ENCODE results near the gene REG3G.

Gene REG3G

GRCh38 chr2:78992807-78993517, 32.5 kb upstream of the REG3G start:
- DNase-seq: peak; percentile 47
- H3K27ac Mint-ChIP-seq: no peak overlapping the region
- H3K9me3 Mint-ChIP-seq: no peaks in the 10 kb centered on the region
- H3K4me3 Mint-ChIP-seq: peak overlapping the region; percentile 82
- TF ChIP-seq, protein P1, sequence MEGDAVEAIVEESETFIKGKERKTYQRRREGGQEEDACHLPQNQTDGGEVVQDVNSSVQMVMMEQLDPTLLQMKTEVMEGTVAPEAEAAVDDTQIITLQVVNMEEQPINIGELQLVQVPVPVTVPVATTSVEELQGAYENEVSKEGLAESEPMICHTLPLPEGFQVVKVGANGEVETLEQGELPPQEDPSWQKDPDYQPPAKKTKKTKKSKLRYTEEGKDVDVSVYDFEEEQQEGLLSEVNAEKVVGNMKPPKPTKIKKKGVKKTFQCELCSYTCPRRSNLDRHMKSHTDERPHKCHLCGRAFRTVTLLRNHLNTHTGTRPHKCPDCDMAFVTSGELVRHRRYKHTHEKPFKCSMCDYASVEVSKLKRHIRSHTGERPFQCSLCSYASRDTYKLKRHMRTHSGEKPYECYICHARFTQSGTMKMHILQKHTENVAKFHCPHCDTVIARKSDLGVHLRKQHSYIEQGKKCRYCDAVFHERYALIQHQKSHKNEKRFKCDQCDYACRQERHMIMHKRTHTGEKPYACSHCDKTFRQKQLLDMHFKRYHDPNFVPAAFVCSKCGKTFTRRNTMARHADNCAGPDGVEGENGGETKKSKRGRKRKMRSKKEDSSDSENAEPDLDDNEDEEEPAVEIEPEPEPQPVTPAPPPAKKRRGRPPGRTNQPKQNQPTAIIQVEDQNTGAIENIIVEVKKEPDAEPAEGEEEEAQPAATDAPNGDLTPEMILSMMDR (IDR thresholded peaks at IDR 0.05): no peak
- no peaks in the 10 kb centered on the region for H3K36me3 Mint-ChIP-seq (ENCODE audit: low read depth)
- peaks cover 19% of the 10 kb centered on the region for H3K4me1 Mint-ChIP-seq
- H3K27me3 Mint-ChIP-seq (ENCODE audit: low read depth, poor library complexity): peaks cover 62% of the 10 kb centered on the region

DNA sequence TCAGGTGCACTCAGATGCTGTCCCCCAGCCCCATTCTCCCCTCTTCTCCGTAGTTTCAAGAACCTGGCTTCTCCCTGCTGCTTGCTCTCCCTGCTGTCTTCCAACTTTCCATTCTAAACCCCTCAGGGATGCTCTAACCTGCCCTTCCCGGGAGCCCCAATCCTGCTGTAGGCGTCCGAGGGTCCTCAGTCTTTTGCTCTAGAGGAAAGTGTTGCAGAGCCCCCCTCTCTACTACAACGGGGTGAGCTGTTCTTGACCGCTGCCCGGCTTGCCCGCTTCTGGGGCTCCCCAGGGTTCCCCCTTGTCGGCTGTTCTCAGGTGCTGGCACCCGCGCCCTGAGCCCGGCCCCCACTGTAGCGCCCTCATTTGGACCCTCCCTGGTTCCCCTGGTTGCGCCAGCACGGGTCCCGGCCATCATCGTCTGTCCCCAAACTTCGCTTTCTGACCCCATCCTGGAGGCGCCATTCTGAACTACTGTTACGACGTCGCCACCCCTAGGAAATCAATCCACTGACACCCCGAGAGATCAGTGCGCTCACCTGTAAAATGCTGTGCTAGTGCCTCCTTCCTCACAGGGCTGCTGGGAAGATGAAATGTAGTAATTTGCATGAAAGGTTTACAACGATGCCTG, 31.9 kb upstream of the REG3G start:
- Mint-ChIP-seq H3K4me1 (peaks cover 19% of the 10 kb centered on the region), H3K36me3 (ENCODE audit: low read depth) (no peaks in the 10 kb centered on the region), H3K27me3 (ENCODE audit: low read depth, poor library complexity) (peaks cover 65% of the 10 kb centered on the region), H3K4me3 (peak overlapping the region; percentile 82), H3K9me3 (no peaks in the 10 kb centered on the region), H3K27ac (no peak overlapping the region)
- TF ChIP-seq, protein P1 (IDR thresholded peaks at IDR 0.05): no peak
- DNase-seq: no peak

GRCh38 chr2:78994789-78995188, 30.7 kb upstream of the REG3G start:
- DNase-seq: no peak
- Mint-ChIP-seq H3K9me3 (no peaks in the 10 kb centered on the region), H3K27ac (no peak overlapping the region), H3K4me3 (peak overlapping the region; percentile 6), H3K36me3 (ENCODE audit: low read depth) (no peaks in the 10 kb centered on the region), H3K27me3 (ENCODE audit: low read depth, poor library complexity) (peaks cover 65% of the 10 kb centered on the region), H3K4me1 (peaks cover 19% of the 10 kb centered on the region)
- TF ChIP-seq, protein P1 (IDR thresholded peaks at IDR 0.05): no peak

GRCh38 chr2:78999406-78999805, 26.1 kb upstream of the REG3G start:
- H3K36me3 Mint-ChIP-seq (ENCODE audit: low read depth): no peaks in the 10 kb centered on the region
- H3K27ac Mint-ChIP-seq: no peak overlapping the region
- no peak for DNase-seq
- no peaks in the 10 kb centered on the region for H3K9me3 Mint-ChIP-seq
- TF ChIP-seq, protein P1 (IDR thresholded peaks at IDR 0.05): peak; percentile 48
- peaks cover 31% of the 10 kb centered on the region for H3K27me3 Mint-ChIP-seq (ENCODE audit: low read depth, poor library complexity)
- peaks cover under 1% of the 10 kb centered on the region for H3K4me1 Mint-ChIP-seq
- H3K4me3 Mint-ChIP-seq: no peak overlapping the region

DNA sequence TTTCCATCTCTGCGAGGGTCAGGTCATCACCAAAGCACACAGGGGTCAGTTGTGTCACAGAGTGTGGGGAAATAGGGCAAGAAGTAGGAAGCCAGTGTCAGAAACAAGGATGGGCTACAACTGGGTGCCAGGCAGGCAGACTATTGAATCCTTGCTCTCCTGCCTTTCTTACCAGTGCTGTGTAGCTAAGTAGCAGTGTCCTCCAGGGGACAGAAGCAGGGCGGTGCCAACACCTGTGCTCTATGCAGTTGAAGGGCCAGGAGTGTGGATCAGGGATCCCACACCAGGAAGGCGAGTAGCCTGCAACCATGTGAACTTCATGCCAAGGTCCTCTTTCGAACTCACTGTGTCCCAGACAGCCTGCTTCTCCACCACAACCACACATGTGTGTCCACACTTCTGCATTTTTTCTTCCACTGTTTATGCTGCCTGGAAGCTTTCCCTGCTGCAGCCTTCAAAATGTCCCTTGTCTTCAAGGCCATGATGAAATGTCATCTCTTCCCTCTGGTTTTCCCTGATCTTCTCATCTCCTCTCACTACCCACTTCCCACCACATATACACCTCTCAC, 25.4 kb upstream of the REG3G start:
- TF ChIP-seq, protein P1 (IDR thresholded peaks at IDR 0.05): no peak
- Mint-ChIP-seq H3K36me3 (ENCODE audit: low read depth) (no peaks in the 10 kb centered on the region), H3K27me3 (ENCODE audit: low read depth, poor library complexity) (peaks cover 25% of the 10 kb centered on the region), H3K9me3 (no peaks in the 10 kb centered on the region), H3K4me3 (no peak overlapping the region), H3K27ac (no peak overlapping the region), H3K4me1 (peaks cover 7% of the 10 kb centered on the region)
- DNase-seq: no peak
